H1 (cell line): ENCODE measurements around the gene CHST8.

Experiments
- CEBPB ChIP-seq: IDR thresholded peaks from 2 replicates; pipeline ENCODE4 v1.6.1; 2012; ENCODE audit warnings: low read depth, low read length
- CREB1 ChIP-seq: IDR thresholded peaks from 2 replicates; pipeline ENCODE4 v1.6.1; 2012; ENCODE audit warnings: inconsistent platforms
- CTCF ChIP-seq, 3 experiments: IDR thresholded peaks; 1 replicate in 2 of 3; 2 replicates in 1 of 3; pipeline versions ENCODE4 v1.5.1 to v1.6.1; 2011; ENCODE audit warnings: low read length in 3 of 3, mild to moderate bottlenecking in 3 of 3, inconsistent platforms in 2 of 3, low read depth in 1 of 3, moderate library complexity in 1 of 3; ENCODE audit not compliant: insufficient read depth in 1 of 3; ENCODE audit errors: control extremely low read depth in 1 of 3
- EZH2 ChIP-seq: fragments of 200-600 bp; sonication (generic); IDR thresholded peaks from 2 replicates; pipeline ENCODE4 v1.7.1; 2012; ENCODE audit warnings: low read depth, mild to moderate bottlenecking, moderate library complexity, low read length, inconsistent platforms; ENCODE audit not compliant: severe bottlenecking
- HDAC2 ChIP-seq, 2 experiments: fragments of 300-600 bp in 1 of 2; sonication (generic) in 1 of 2; IDR thresholded peaks; 2 replicates each; pipeline ENCODE4 v1.6.1; 2011 to 2012; ENCODE audit warnings: low read depth in 2 of 2, low read length in 2 of 2, mild to moderate bottlenecking in 2 of 2, moderate library complexity in 2 of 2, borderline replicate concordance in 1 of 2, inconsistent platforms in 1 of 2
- JUN ChIP-seq: IDR thresholded peaks from 2 replicates; pipeline ENCODE4 v1.6.1; 2011; ENCODE audit warnings: low read depth, mild to moderate bottlenecking, improper control_type of control experiment, low read length
- SUZ12 ChIP-seq: fragments of 200-600 bp; sonication (generic); IDR thresholded peaks from 2 replicates; pipeline ENCODE4 v1.6.1; 2012; ENCODE audit warnings: mild to moderate bottlenecking, inconsistent platforms, low read length, moderate library complexity, mixed read lengths
- TAF7 ChIP-seq: optimal IDR thresholded peaks from 2 replicates; pipeline ENCODE3; 2011; ENCODE audit warnings: low read depth, mild to moderate bottlenecking, inconsistent platforms, low read length, moderate library complexity, borderline replicate concordance
- YY1 ChIP-seq: IDR thresholded peaks from 2 replicates; pipeline ENCODE4 v1.6.1; 2011; ENCODE audit warnings: low read depth, mild to moderate bottlenecking, low read length
- ZNF274 ChIP-seq: IDR thresholded peaks from 2 replicates; pipeline ENCODE4 v1.7.0; 2012; ENCODE audit warnings: low read length, borderline replicate concordance; ENCODE audit errors: extremely low read depth

GRCh38 chr19:33818411-33818810 is 196.7 kb downstream of the CHST8 start:
- no peak for TF ChIP-seq CTCF (IDR thresholded peaks at IDR 0.05; ENCODE audit: control extremely low read depth in 1 of 3, insufficient read depth in 1 of 3, low read depth in 1 of 3, low read length in 3 of 3)
- TF ChIP-seq CREB1: no peak
- TF ChIP-seq YY1: no peak
- TF ChIP-seq JUN: no peak
- no peak for TF ChIP-seq EZH2
- TF ChIP-seq SUZ12: no peak
- TF ChIP-seq HDAC2 (IDR thresholded peaks at IDR 0.05; ENCODE audit: borderline replicate concordance in 1 of 2, low read depth in 2 of 2, low read length in 2 of 2): no peak
- TF ChIP-seq TAF7: no peak
- TF ChIP-seq ZNF274: no peak
- TF ChIP-seq CEBPB: no peak
